Muscle of leg (tissue), 11 donors: ENCODE data around the gene PITPNC1. TPM values are rescaled to one million over a fixed set of nuclear protein-coding genes. Genes with fewer than 3 reads are reported as not detected.
A peak's percentile ranks its signal among the peaks of the same experiment; 100 is the strongest.
"Not testable (repeated sequence)": the region's sequence is repeated elsewhere in the genome, so short reads cannot be mapped to it uniquely, and the experiment has no call there.

ENCODE experiments used
- DNase-seq: peaks from one replicate; pipeline ENCODE4 v3.0.0; 2013
- H3K27ac ChIP-seq: one replicate; pipeline ENCODE4 v1.5.1; 2013; ENCODE audit warnings: mild to moderate bottlenecking, low read length, control low read depth
- H3K27me3 ChIP-seq: one replicate; pipeline ENCODE4 v1.6.1; 2013; ENCODE audit warnings: low read length; ENCODE audit not compliant: control insufficient read depth, insufficient read depth
- H3K36me3 ChIP-seq: one replicate; pipeline ENCODE4 v1.6.1; 2013; ENCODE audit warnings: low read length; ENCODE audit not compliant: control insufficient read depth, insufficient read depth
- H3K4me1 ChIP-seq: one replicate; pipeline ENCODE4 v1.6.1; 2013; ENCODE audit warnings: low read length; ENCODE audit not compliant: control insufficient read depth, insufficient read depth
- H3K4me3 ChIP-seq: one replicate; pipeline ENCODE4 v1.5.1; 2013; ENCODE audit warnings: low read length, control low read depth
- H3K9me3 ChIP-seq: replicated peaks from 2 replicates; pipeline ENCODE4 v1.6.1; 2013; ENCODE audit warnings: low read depth, low read length; ENCODE audit not compliant: control insufficient read depth
- WGBS: methylation state at CpG from one replicate; pipeline ENCODE4 v1.1.5; 2013; ENCODE audit warnings: missing lambda C conversion rate; ENCODE audit not compliant: insufficient coverage; 5-methylcytosine and 5-hydroxymethylcytosine counted together
- polyA plus RNA-seq, 8 donors: library from polyadenylated mRNA; unstranded; fragments of 120-200 nt; gene quantifications; one replicate each; pipeline versions ENCODE4 v1.2.1 to v1.2.3, GENCODE V29; 2013; ENCODE audit warnings: inconsistent platforms in 1 of 8, low replicate concordance in 1 of 8; ENCODE audit not compliant: insufficient read length in 8 of 8, insufficient read depth in 1 of 8
- total RNA-seq: library from RNA; stranded (reverse); fragments of 120-200 nt; gene quantifications from one replicate; pipeline ENCODE4 v1.2.4, GENCODE V29; 2013

Gene PITPNC1
- total and polyA plus RNA-seq, 9 donors = 8.6 to 11.9 (median 10.0) TPM

- not testable (repeated sequence) for H3K9me3 ChIP-seq, H3K4me1 ChIP-seq, DNase-seq, H3K4me3 ChIP-seq, H3K27me3 ChIP-seq, H3K36me3 ChIP-seq, H3K27ac ChIP-seq
- WGBS = 80% methylated on average over 3 of the region's 10 CpGs
Observed at GRCh38 chr17:67516571-67516970, 139.5 kb downstream of the PITPNC1 start.

GRCh38 chr17:67517325-67517724 is 140.2 kb downstream of the PITPNC1 start:
- Histone ChIP-seq H3K4me1 (peaks cover 8% of the 10 kb centered on the region), H3K27ac (no peak overlapping the region), H3K4me3 (no peak overlapping the region), H3K9me3 (no peaks in the 10 kb centered on the region), H3K27me3 (no peaks in the 10 kb centered on the region), H3K36me3 (no peaks in the 10 kb centered on the region)
- no peak for DNase-seq
- WGBS = no CpG with 5 or more reads among the region's 1 CpG

GRCh38 chr17:67518876-67519275 is 141.8 kb downstream of the PITPNC1 start:
- no peak overlapping the region for H3K27ac ChIP-seq
- WGBS = no CpG with 5 or more reads among the region's 3 CpGs
- H3K9me3 ChIP-seq = no peaks in the 10 kb centered on the region
- no peak for DNase-seq
- peaks cover 8% of the 10 kb centered on the region for H3K4me1 ChIP-seq
- H3K36me3 ChIP-seq = no peaks in the 10 kb centered on the region
- no peaks in the 10 kb centered on the region for H3K27me3 ChIP-seq
- H3K4me3 ChIP-seq = no peak overlapping the region

DNA sequence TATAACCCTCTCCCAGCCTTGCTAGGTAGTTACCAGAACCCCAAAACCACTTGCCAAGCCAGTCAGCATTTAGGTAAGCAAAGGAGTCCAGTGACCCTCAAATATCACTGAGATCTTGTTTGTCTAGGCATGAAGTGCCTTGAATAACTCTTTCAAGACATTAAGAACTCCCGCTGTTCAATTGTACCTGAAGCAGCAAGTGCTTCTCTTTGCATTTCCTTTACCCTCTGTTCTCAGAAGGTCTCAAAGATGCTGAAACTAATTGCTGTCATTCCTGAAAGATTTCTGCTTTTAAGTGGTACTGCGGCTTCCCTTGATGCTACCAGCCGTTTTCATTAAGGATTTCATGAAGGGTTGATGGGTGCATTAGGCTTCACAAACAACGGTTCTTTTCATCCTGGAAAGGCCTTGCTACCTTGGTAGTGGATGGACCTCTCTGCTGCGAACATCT is 142.7 kb downstream of the PITPNC1 start:
- Histone ChIP-seq H3K27ac (no peak overlapping the region), H3K9me3 (no peaks in the 10 kb centered on the region), H3K27me3 (no peaks in the 10 kb centered on the region), H3K36me3 (no peaks in the 10 kb centered on the region), H3K4me1 (peaks cover 8% of the 10 kb centered on the region), H3K4me3 (no peak overlapping the region)
- DNase-seq = no peak
- 46% methylated on average over 3 of the region's 5 CpGs for WGBS

GRCh38 chr17:67520252-67520906 is 143.3 kb downstream of the PITPNC1 start:
- peak; percentile 35 for DNase-seq
- 22% methylated on average over 7 of the region's 13 CpGs for WGBS
- H3K36me3 ChIP-seq = no peaks in the 10 kb centered on the region
- no peak overlapping the region for H3K27ac ChIP-seq
- H3K27me3 ChIP-seq = no peaks in the 10 kb centered on the region
- H3K4me3 ChIP-seq = no peak overlapping the region
- H3K9me3 ChIP-seq = no peaks in the 10 kb centered on the region
- H3K4me1 ChIP-seq = peaks cover 6% of the 10 kb centered on the region

GRCh38 chr17:67520916-67521774 is 144.1 kb downstream of the PITPNC1 start:
- Histone ChIP-seq H3K4me3 (no peak overlapping the region), H3K36me3 (no peaks in the 10 kb centered on the region), H3K27ac (no peak overlapping the region), H3K4me1 (no peaks in the 10 kb centered on the region), H3K9me3 (no peaks in the 10 kb centered on the region), H3K27me3 (no peaks in the 10 kb centered on the region)
- WGBS = 68% methylated on average over 5 of the region's 10 CpGs
- peak; percentile 68 for DNase-seq

DNA sequence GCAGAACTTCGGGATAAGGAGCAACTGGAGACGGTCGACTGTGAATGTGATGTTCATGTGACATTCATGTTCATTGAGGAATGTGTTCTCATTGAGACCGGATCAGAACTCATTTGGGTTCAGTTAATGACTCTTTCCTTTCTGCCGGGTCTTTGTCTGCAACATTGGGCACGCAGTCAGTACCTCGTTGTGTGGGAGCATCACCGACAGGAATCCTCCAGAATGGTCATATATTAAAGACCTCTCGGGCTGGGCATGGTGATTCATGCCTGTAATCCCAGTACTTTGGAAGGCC is 144.6 kb downstream of the PITPNC1 start:
- H3K9me3 ChIP-seq = no peaks in the 10 kb centered on the region
- 69% methylated on average over 7 of the region's 9 CpGs for WGBS
- H3K4me1 ChIP-seq = no peaks in the 10 kb centered on the region
- H3K27ac ChIP-seq = no peak overlapping the region
- DNase-seq = no peak
- H3K36me3 ChIP-seq = no peaks in the 10 kb centered on the region
- no peaks in the 10 kb centered on the region for H3K27me3 ChIP-seq
- no peak overlapping the region for H3K4me3 ChIP-seq

DNA sequence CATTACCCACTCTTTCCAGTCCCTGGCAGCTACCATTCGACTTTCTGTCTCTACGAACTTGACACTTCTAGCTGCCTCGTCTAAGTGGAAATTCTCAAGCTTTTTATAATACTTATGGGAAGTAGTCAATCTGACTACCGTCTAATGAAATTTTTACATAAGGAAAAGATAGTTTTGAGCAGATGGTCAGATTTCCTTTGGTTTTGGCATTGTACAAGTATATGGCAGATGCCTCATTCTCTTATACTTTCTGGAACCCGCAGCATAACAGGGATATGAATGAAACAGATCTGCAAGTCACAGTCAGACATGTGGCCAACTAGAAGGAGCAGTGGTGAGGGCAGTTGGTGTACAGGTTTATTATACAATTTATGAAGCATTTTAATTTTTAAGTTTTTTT is 146.0 kb downstream of the PITPNC1 start:
- no peaks in the 10 kb centered on the region for H3K9me3 ChIP-seq
- H3K4me1 ChIP-seq = no peaks in the 10 kb centered on the region
- no peak overlapping the region for H3K4me3 ChIP-seq
- no peaks in the 10 kb centered on the region for H3K36me3 ChIP-seq
- no peak overlapping the region for H3K27ac ChIP-seq
- DNase-seq = no peak
- no CpG with 5 or more reads among the region's 5 CpGs for WGBS
- no peaks in the 10 kb centered on the region for H3K27me3 ChIP-seq

- DNase-seq = no peak
- Histone ChIP-seq H3K27ac (no peak overlapping the region), H3K9me3 (no peaks in the 10 kb centered on the region), H3K4me1 (peaks cover 11% of the 10 kb centered on the region), H3K27me3 (no peaks in the 10 kb centered on the region), H3K36me3 (no peaks in the 10 kb centered on the region), H3K4me3 (no peak overlapping the region)
- 76% methylated on average over 11 of the region's 14 CpGs for WGBS
Observed at GRCh38 chr17:67525239-67526135, 148.4 kb downstream of the PITPNC1 start.

DNA sequence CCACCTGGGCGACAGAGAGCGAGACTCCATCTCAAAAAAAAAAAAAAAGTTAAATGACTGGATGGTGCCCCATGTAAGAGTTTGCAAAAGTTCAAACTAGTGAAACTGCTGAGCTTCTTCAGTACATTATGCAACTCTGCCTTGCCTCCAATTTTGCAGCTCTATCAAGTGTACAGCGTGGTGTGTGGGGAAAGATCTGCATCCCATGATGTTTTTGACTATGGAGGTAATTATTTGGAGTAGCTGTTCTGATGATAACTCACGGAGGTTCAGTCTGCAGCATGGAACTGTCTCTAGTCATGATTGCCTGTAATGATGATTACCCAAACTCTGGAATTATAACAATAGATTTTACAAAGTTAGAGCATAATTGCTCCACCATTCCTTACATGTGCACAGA is 149.6 kb downstream of the PITPNC1 start:
- H3K4me3 ChIP-seq = no peak overlapping the region
- H3K4me1 ChIP-seq = peaks cover 17% of the 10 kb centered on the region
- H3K27ac ChIP-seq = no peak overlapping the region
- no CpG with 5 or more reads among the region's 4 CpGs for WGBS
- H3K36me3 ChIP-seq = no peaks in the 10 kb centered on the region
- H3K27me3 ChIP-seq = no peaks in the 10 kb centered on the region
- DNase-seq = no peak
- H3K9me3 ChIP-seq = no peaks in the 10 kb centered on the region
